ENCODE data around the gene PGC. TPM values are rescaled to one million over a fixed set of nuclear protein-coding genes. Genes with fewer than 3 reads are reported as not detected.

Gene PGC
- polyA plus RNA-seq, 1 of the 3 experiments (the other 2 are of a cell fraction): not detected

DNA sequence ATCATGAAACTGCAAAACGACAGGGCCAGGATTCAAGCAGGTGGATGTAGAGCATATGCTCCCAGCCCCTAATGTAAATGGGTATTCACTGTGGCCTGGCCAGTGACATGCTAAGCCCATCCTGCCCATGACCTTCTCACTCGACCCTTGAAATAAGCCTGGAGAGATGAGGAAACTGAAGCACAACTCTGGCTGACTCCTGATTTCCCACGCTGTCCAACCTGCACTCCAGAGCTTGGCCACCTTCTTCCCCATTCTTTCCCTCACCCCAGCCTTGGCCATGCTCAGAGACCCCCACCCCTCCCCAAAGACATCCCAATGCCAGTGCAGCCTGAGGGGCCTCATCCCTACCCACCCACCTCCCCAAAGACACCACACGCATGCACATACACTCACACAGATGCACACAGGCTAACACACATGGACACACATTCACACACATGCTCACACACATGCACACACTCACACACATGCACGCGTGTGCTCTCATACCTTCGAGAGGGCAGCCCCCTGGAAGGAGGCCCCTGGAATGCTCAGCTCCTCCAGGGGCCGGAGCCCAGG lies 24.1 kb downstream of the PGC start:
- no peaks in the 10 kb centered on the region for H3K36me3 ChIP-seq (replicated peaks in 1 of 2; ENCODE audit: control insufficient read depth in 1 of 2, insufficient read depth in 2 of 2, low read length in 1 of 2)
- H3K4me3 ChIP-seq (ENCODE audit: low read depth in 2 of 2, low read length in 1 of 2): no peak overlapping the region
- ChIA-PET POLR2A (no interaction called here), CTCF (interaction anchor here (0.9 to 2.1 kb wide), 3 partner anchors 17 to 93 kb away, joined by 3 to 15 read pairs (median 4); no protein-coding TSS in a partner anchor)
- H3K27ac ChIP-seq (ENCODE audit: low read depth in 2 of 2, low read length in 1 of 2): peak overlapping the region in 1 of 2 experiments; percentile 51; a peak in 2 of 4 replicates
- peaks cover 31% of the 10 kb centered on the region for H3K79me2 ChIP-seq (ENCODE audit: insufficient read depth)
- no peak for DNase-seq
- peaks cover 14 to 19% of the 10 kb centered on the region in 2 experiments; a peak in 2 of 4 replicates for H3K4me1 ChIP-seq (ENCODE audit: control insufficient read depth in 1 of 2, insufficient read depth in 2 of 2, low read depth in 1 of 2, low read length in 1 of 2)
- TF ChIP-seq RXRA (IDR thresholded peaks at IDR 0.05; ENCODE audit: borderline replicate concordance, low read depth) (no peak), GABPA (IDR thresholded peaks at IDR 0.05; ENCODE audit: low read depth) (no peak), FOXJ3 (CRISPR knock-in tag; IDR thresholded peaks at IDR 0.05) (no peak), SIN3A (IDR thresholded peaks at IDR 0.05; ENCODE audit: borderline replicate concordance, low read depth, low read length) (no peak), RCOR1 (IDR thresholded peaks at IDR 0.05; ENCODE audit: low read length) (no peak), FOXM1 (IDR thresholded peaks at IDR 0.05; ENCODE audit: low read depth) (no peak), IRF3 (IDR thresholded peaks at IDR 0.05; ENCODE audit: low read depth, low read length) (no peak), ELF1 (IDR thresholded peaks at IDR 0.05) (no peak), TEAD4 (IDR thresholded peaks at IDR 0.05; ENCODE audit: borderline replicate concordance, insufficient read depth) (no peak), RAD21 (IDR thresholded peaks at IDR 0.05; ENCODE audit: low read length) (no peak), NRF1 (IDR thresholded peaks at IDR 0.05; ENCODE audit: low read depth, low read length) (no peak), RFX5 (IDR thresholded peaks at IDR 0.05; ENCODE audit: low read length) (no peak), MXI1 (IDR thresholded peaks at IDR 0.05; ENCODE audit: low read depth, low read length) (no peak), EZH2phosphoT487 (IDR thresholded peaks at IDR 0.05; ENCODE audit: borderline replicate concordance, low read depth) (no peak), FOSL2 (IDR thresholded peaks at IDR 0.05; ENCODE audit: borderline replicate concordance, low read depth) (no peak), TAF1 (IDR thresholded peaks at IDR 0.05; ENCODE audit: borderline replicate concordance, low read depth, low read length) (no peak)
- TF ChIP-seq, protein P1, sequence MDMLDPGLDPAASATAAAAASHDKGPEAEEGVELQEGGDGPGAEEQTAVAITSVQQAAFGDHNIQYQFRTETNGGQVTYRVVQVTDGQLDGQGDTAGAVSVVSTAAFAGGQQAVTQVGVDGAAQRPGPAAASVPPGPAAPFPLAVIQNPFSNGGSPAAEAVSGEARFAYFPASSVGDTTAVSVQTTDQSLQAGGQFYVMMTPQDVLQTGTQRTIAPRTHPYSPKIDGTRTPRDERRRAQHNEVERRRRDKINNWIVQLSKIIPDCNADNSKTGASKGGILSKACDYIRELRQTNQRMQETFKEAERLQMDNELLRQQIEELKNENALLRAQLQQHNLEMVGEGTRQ (IDR thresholded peaks at IDR 0.05; ENCODE audit: borderline replicate concordance, low read depth, low read length): no peak
- TF ChIP-seq, protein P2, sequence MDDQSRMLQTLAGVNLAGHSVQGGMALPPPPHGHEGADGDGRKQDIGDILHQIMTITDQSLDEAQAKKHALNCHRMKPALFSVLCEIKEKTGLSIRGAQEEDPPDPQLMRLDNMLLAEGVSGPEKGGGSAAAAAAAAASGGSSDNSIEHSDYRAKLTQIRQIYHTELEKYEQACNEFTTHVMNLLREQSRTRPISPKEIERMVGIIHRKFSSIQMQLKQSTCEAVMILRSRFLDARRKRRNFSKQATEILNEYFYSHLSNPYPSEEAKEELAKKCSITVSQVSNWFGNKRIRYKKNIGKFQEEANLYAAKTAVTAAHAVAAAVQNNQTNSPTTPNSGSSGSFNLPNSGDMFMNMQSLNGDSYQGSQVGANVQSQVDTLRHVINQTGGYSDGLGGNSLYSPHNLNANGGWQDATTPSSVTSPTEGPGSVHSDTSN (IDR thresholded peaks at IDR 0.05): no peak
- H2AFZ ChIP-seq (ENCODE audit: low read depth): no peak overlapping the region
- H3F3A ChIP-seq (replicated peaks; ENCODE audit: insufficient read depth): no peaks in the 10 kb centered on the region
- 93% methylated on average over 7 of the region's 8 CpGs for WGBS (ENCODE audit: low lambda C conversion rate)
- no peak overlapping the region for H3K9ac ChIP-seq
- no peaks in the 10 kb centered on the region for H3K9me3 ChIP-seq
- no peaks in the 10 kb centered on the region for H3K27me3 ChIP-seq (ENCODE audit: insufficient read depth)
- H4K20me1 ChIP-seq (ENCODE audit: insufficient read depth): no peaks in the 10 kb centered on the region
- peak overlapping the region; percentile 59 for H3K4me2 ChIP-seq
- H3K9me2 ChIP-seq: no peaks in the 10 kb centered on the region
